Uterus (tissue), 2 donors: Measurements from ENCODE around the gene ZNF407.

Source experiments
- POLR2A ChIP-seq, 2 donors: fragments of 450-650 bp; IDR thresholded peaks; one replicate each; pipeline ENCODE4 v1.6.1; 2016; ENCODE audit warnings: antibody characterized with exemption in 2 of 2, mild to moderate bottlenecking in 1 of 2, moderate library complexity in 1 of 2
- TF ChIP-seq, protein P1 (sequence below), 4 experiments: fragments of 200-600 bp in 2 of 4; fragments of 450-650 bp in 2 of 4; sonication (generic) in 2 of 4; IDR thresholded peaks; one replicate each; pipeline ENCODE4 v1.5.1; 2016 to 2019; ENCODE audit warnings: antibody characterized with exemption in 4 of 4, mild to moderate bottlenecking in 2 of 4, moderate library complexity in 1 of 4

DNA sequence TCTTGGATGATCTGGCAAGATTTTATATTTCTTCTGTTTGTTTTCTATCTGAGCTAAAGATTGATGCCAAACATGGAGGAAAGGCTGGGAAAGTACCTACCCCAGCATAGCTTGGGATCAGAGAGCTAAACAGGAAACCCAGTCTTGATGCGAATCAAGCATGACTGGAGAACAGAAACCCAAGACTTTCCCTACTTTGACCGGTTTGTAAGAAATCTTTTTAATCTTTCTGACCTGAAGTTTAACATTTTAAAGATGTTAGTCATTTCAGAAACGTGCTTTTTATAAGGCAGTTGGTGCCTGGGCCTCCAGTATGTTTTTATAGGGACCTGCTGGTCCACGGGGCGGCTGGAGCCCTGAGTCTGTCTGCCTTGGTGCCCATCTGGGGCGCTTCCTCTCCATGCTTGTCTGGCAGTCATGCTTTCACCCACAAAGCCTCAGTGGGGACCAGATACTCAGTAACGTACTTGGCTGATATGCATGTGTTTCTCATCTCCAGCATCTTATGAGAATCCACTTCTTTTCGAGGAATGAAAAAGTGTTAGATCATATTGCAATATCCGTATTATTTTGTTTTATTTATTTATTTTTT is 344.7 kb downstream of the ZNF407 start:
- TF ChIP-seq, protein P1, sequence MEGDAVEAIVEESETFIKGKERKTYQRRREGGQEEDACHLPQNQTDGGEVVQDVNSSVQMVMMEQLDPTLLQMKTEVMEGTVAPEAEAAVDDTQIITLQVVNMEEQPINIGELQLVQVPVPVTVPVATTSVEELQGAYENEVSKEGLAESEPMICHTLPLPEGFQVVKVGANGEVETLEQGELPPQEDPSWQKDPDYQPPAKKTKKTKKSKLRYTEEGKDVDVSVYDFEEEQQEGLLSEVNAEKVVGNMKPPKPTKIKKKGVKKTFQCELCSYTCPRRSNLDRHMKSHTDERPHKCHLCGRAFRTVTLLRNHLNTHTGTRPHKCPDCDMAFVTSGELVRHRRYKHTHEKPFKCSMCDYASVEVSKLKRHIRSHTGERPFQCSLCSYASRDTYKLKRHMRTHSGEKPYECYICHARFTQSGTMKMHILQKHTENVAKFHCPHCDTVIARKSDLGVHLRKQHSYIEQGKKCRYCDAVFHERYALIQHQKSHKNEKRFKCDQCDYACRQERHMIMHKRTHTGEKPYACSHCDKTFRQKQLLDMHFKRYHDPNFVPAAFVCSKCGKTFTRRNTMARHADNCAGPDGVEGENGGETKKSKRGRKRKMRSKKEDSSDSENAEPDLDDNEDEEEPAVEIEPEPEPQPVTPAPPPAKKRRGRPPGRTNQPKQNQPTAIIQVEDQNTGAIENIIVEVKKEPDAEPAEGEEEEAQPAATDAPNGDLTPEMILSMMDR (IDR thresholded peaks at IDR 0.05): no peak
- no peak for TF ChIP-seq POLR2A (IDR thresholded peaks at IDR 0.05)
